Keratinocyte (primary cell): ENCODE measurements around the gene SMPD2. TPM values are rescaled to one million over a fixed set of nuclear protein-coding genes. Genes with fewer than 3 reads are reported as not detected.

ENCODE experiments used
- DNase-seq: peaks from one replicate; pipeline ENCODE4 v3.0.0-alpha.2; 2011; ENCODE audit warnings: low read depth, missing footprints, low spot score
- FAIRE-seq: peaks from 2 replicates; lab custom pipeline; 2011; peaks lifted over from hg19 to GRCh38; lab: Jason Lieb, UNC
- H2AFZ ChIP-seq: 2 replicates; pipeline ENCODE4 v1.6.0; 2012; ENCODE audit warnings: low read length, control low read depth, inconsistent platforms; ENCODE audit not compliant: control insufficient read depth
- H3K27ac ChIP-seq: 2 replicates; pipeline ENCODE4 v1.5.1; 2011; ENCODE audit warnings: low read length; ENCODE audit not compliant: control insufficient read depth, insufficient read depth
- H3K27me3 ChIP-seq: 3 replicates; pipeline ENCODE4 v1.6.0; 2011; ENCODE audit warnings: low read length; ENCODE audit not compliant: control insufficient read depth, insufficient read depth; ENCODE audit errors: extremely low read depth
- H3K36me3 ChIP-seq, 2 experiments: 2 replicates in 1 of 2; 3 replicates in 1 of 2; pipeline ENCODE4 v1.5.1; 2011; ENCODE audit warnings: low read length in 2 of 2, mild to moderate bottlenecking in 1 of 2; ENCODE audit not compliant: control insufficient read depth in 2 of 2, insufficient read depth in 2 of 2; ENCODE audit errors: extremely low read depth in 1 of 2
- H3K4me1 ChIP-seq: 3 replicates; pipeline ENCODE4 v1.5.1; 2011; ENCODE audit warnings: low read length; ENCODE audit not compliant: control insufficient read depth, insufficient read depth; ENCODE audit errors: extremely low read depth
- H3K4me2 ChIP-seq: 3 replicates; pipeline ENCODE4 v1.6.0; 2011; ENCODE audit warnings: low read depth, low read length; ENCODE audit not compliant: control insufficient read depth, insufficient read depth; ENCODE audit errors: extremely low read depth
- H3K4me3 ChIP-seq, 3 experiments: fragments of 200-600 bp in 1 of 3; sonication (generic) in 1 of 3; 2 replicates in 2 of 3; 3 replicates in 1 of 3; pipeline ENCODE4 v1.5.1; 2011 to 2016; ENCODE audit warnings: low read length in 3 of 3, mild to moderate bottlenecking in 3 of 3, control low read depth in 2 of 3, inconsistent platforms in 1 of 3, low read depth in 1 of 3, mixed read lengths in 1 of 3, mixed run types in 1 of 3, moderate library complexity in 1 of 3; ENCODE audit not compliant: control insufficient read depth in 2 of 3, insufficient read depth in 2 of 3; ENCODE audit errors: extremely low read depth in 1 of 3
- H3K79me2 ChIP-seq: 2 replicates; pipeline ENCODE4 v1.6.0; 2012; ENCODE audit warnings: low read length; ENCODE audit not compliant: control insufficient read depth, insufficient read depth
- H3K9ac ChIP-seq: 3 replicates; pipeline ENCODE4 v1.6.0; 2011; ENCODE audit warnings: low read length; ENCODE audit not compliant: control insufficient read depth, insufficient read depth; ENCODE audit errors: extremely low read depth
- H3K9me1 ChIP-seq: 3 replicates; pipeline ENCODE4 v1.6.0; 2011; ENCODE audit warnings: low read length; ENCODE audit not compliant: control insufficient read depth, insufficient read depth; ENCODE audit errors: extremely low read depth
- H3K9me3 ChIP-seq: 2 replicates; pipeline ENCODE4 v1.5.1; 2012; ENCODE audit warnings: low read depth, low read length; ENCODE audit not compliant: control insufficient read depth
- H4K20me1 ChIP-seq: 3 replicates; pipeline ENCODE4 v1.6.0; 2011; ENCODE audit warnings: low read length; ENCODE audit not compliant: control insufficient read depth, insufficient read depth; ENCODE audit errors: extremely low read depth
- CTCF ChIP-seq, 3 experiments: IDR thresholded peaks in 1 of 3; conservative IDR thresholded peaks in 1 of 3; optimal IDR thresholded peaks in 1 of 3; 2 replicates in 2 of 3; 3 replicates in 1 of 3; pipeline versions ENCODE3 to v1.5.1; 2011; ENCODE audit warnings: low read length in 3 of 3, mild to moderate bottlenecking in 3 of 3, moderate library complexity in 2 of 3, control low read depth in 1 of 3, inconsistent platforms in 1 of 3; ENCODE audit not compliant: insufficient read depth in 2 of 3; ENCODE audit errors: extremely low read depth in 1 of 3
- EZH2 ChIP-seq: IDR thresholded peaks from one replicate; pipeline ENCODE4 v1.6.1; 2012; ENCODE audit warnings: inconsistent platforms, mild to moderate bottlenecking, low read length, moderate library complexity
- dilution Hi-C: fragments of 300-500 bp; cut with MboI; formaldehyde crosslinking; loops from one replicate; pipeline ENCODE4 v1.7.0; 2020; ENCODE audit warnings: low sequenced_read_pairs; ENCODE audit not compliant: extremely low pct_ligation_motif_present
- polyA plus RNA-seq, 5 experiments: library from polyadenylated mRNA; depleted of rRNA in 3 of 5; stranded (reverse) in 3 of 5; stranded (forward) in 1 of 5; unstranded in 1 of 5; fragments of >200 nt; gene quantifications; 1 replicate in 1 of 5; 2 replicates in 3 of 5; 3 replicates in 1 of 5; pipeline versions ENCODE4 v1.2.1 to v1.2.3, GENCODE V29; 2011 to 2012; ENCODE audit warnings: missing spikeins in 2 of 5, low read depth in 1 of 5, low replicate concordance in 1 of 5

The SMPD2 gene
- polyA plus RNA-seq, 1 donor (not counting 4 experiments of a cell fraction or from before 2014, with no cell fraction given) = 11.7 TPM

- Histone ChIP-seq H3K36me3 (no peaks in the 10 kb centered on the region), H3K4me3 (no peak overlapping the region), H3K9me3 (no peaks in the 10 kb centered on the region), H3K27me3 (no peaks in the 10 kb centered on the region), H3K9me1 (no peaks in the 10 kb centered on the region), H2AFZ (no peak overlapping the region), H3K27ac (no peak overlapping the region), H3K4me1 (peaks cover 14% of the 10 kb centered on the region), H4K20me1 (no peaks in the 10 kb centered on the region), H3K79me2 (no peaks in the 10 kb centered on the region), H3K9ac (no peak overlapping the region), H3K4me2 (no peak overlapping the region)
- dilution Hi-C loops = no loop called here
- TF ChIP-seq CTCF (optimal IDR thresholded peaks at IDR 0.05 in 1 of 3, IDR thresholded peaks at IDR 0.05 in 1 of 3, conservative IDR thresholded peaks at IDR 0.05 in 1 of 3; ENCODE audit: extremely low read depth in 1 of 3, insufficient read depth in 2 of 3, low read length in 3 of 3) (no peak), EZH2 (no peak)
- no peak for DNase-seq
- FAIRE-seq = peak; percentile 86
These were observed 29.5 kb upstream of the SMPD2 start for GRCh38 chr6:109411034-109411433.

GRCh38 chr6:109417646-109418045 is 22.9 kb upstream of the SMPD2 start:
- H3K36me3 ChIP-seq = no peaks in the 10 kb centered on the region
- TF ChIP-seq CTCF (optimal IDR thresholded peaks at IDR 0.05 in 1 of 3, IDR thresholded peaks at IDR 0.05 in 1 of 3, conservative IDR thresholded peaks at IDR 0.05 in 1 of 3; ENCODE audit: extremely low read depth in 1 of 3, insufficient read depth in 2 of 3, low read length in 3 of 3) = no peak
- TF ChIP-seq EZH2 = no peak
- H3K27me3 ChIP-seq = no peaks in the 10 kb centered on the region
- FAIRE-seq (no peak), DNase-seq (no peak)
- H3K4me3 ChIP-seq = no peak overlapping the region
- no peaks in the 10 kb centered on the region for H3K9me3 ChIP-seq
- H3K9ac ChIP-seq = no peak overlapping the region
- H3K4me1 ChIP-seq = peaks cover 4% of the 10 kb centered on the region
- no peaks in the 10 kb centered on the region for H3K9me1 ChIP-seq
- dilution Hi-C loops = no loop called here
- no peak overlapping the region for H3K4me2 ChIP-seq
- no peaks in the 10 kb centered on the region for H4K20me1 ChIP-seq
- no peak overlapping the region for H2AFZ ChIP-seq
- H3K79me2 ChIP-seq = no peaks in the 10 kb centered on the region
- H3K27ac ChIP-seq = no peak overlapping the region
